PFSK-1 (cell line): ENCODE results near the gene SH2D7.

Experiments used
- POLR2AphosphoS5 ChIP-seq: IDR thresholded peaks from 2 replicates; pipeline ENCODE4 v1.6.1; 2012; ENCODE audit warnings: low read depth, mild to moderate bottlenecking, control low read depth, low read length, moderate library complexity
- REST ChIP-seq, 2 experiments: IDR thresholded peaks; 2 replicates each; pipeline versions ENCODE4 v1.6.1 to v1.8.0; 2011 to 2012; ENCODE audit warnings: low read depth in 2 of 2, low read length in 2 of 2, control low read depth in 1 of 2, inconsistent platforms in 1 of 2, mild to moderate bottlenecking in 1 of 2, moderate library complexity in 1 of 2; ENCODE audit not compliant: insufficient read depth in 1 of 2
- TAF1 ChIP-seq: IDR thresholded peaks from 2 replicates; pipeline ENCODE4 v1.6.1; 2012; ENCODE audit warnings: low read length, control low read depth, borderline replicate concordance; ENCODE audit not compliant: insufficient read depth

DNA sequence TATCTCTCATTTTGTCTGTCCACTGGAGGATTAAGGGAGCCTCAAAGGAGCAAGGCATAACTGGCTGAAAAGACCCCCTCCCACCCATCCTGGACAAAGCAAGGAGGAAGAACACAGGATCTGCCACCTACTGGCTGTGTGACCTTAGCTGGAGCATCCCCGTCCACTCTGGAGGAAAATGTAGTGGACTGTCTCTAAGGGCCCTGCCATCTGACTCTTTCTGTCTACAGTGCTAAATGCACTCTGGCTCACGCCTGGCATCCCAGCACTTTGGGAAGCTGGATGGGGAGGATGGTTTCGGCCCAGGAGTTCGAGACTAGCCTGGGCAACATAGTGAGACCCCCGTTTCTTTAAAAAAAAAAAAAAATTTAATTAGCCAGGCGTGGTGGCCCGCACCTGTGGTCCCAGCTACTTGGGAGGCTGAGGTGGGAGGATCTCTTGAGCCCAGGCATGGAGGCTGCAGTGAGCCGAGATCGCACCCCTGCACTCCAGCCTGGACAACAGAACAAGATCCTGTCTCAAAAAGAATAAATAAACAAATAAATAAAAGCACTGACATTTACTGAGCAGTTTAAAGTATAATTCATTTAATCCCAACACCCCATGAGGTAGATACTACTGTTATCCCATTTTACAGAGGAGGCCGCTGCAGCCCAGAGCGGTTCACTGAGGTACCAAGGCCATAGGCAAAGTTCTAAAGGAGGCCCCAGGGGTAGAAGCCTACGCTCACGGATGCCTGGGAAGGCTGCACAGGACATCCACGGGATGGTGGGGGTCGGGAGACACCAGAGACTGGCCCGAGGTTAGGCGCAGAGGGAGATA is 15.9 kb upstream of the SH2D7 start:
- no peak for TF ChIP-seq TAF1
- TF ChIP-seq POLR2AphosphoS5 = no peak
- no peak for TF ChIP-seq REST (IDR thresholded peaks at IDR 0.05; ENCODE audit: insufficient read depth in 1 of 2, low read depth in 2 of 2, low read length in 2 of 2)
